C1 segment of cervical spinal cord (tissue), 14 donors: Measurements from ENCODE around the gene ZNF79.
"Not testable (repeated sequence)": the region's sequence is repeated elsewhere in the genome, so short reads cannot be mapped to it uniquely, and the experiment has no call there.

Source experiments
- DNase-seq, 14 donors: peaks; one replicate each; lab custom pipeline; 2025; lab: John Stamatoyannopoulos, UW

ZNF79 gene

GRCh38 chr9:127455324-127455992, 31.3 kb downstream of the ZNF79 start:
- peak in 4 of 14 donors; percentile 12 to 25 (median 16) for DNase-seq

GRCh38 chr9:127457191-127457878, 33.2 kb downstream of the ZNF79 start:
- peak in 1 of 14 donors; percentile 48 for DNase-seq

DNA sequence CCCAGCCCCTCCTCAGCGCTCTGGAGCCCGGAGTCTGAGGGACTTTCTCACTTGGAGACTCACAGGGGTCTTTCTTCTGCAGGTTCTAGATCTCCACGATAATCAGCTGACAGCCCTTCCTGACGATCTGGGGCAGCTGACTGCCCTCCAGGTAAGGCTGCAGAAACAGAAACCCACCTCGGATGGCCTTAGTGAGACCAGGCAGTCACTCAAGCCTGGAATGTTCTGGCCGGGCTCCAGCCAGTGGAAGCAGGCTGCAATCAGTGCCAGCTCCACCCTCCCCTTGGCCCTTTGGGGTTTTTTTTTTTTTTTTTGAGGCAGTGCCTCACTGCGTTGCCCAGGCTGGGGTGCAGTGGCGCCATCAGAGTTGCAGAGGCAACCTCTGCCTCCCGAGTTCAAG, 34.7 kb downstream of the ZNF79 start:
- DNase-seq, result no peak

GRCh38 chr9:127463382-127463781, 39.2 kb downstream of the ZNF79 start:
- DNase-seq, result no peak

GRCh38 chr9:127463911-127464310, 39.7 kb downstream of the ZNF79 start:
- DNase-seq, result peak in 1 of 14 donors; percentile 59

DNA sequence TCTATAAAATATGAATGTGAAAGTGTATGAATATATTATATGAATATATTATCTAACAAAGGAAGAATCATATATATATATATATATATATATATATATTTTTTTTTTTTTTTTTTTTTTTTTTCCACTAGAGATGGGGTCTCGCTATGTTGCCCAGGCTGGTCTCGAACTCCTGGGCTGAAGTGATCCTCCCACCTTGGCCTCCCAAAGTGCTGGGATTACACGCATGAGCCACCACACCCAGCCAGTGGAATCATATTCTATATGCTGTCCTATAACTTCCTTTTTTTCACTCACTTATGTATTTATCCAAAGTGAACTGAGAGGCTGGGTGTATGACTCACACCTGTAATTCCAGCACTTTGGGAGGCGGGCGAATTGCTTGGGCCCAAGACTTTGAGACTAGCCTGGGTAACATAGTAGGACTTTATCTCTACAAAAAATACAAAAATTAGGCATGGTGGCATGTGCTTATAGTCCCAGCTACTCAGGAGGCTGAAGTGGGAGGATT, 42.3 kb downstream of the ZNF79 start:
- not testable (repeated sequence) for DNase-seq

DNA sequence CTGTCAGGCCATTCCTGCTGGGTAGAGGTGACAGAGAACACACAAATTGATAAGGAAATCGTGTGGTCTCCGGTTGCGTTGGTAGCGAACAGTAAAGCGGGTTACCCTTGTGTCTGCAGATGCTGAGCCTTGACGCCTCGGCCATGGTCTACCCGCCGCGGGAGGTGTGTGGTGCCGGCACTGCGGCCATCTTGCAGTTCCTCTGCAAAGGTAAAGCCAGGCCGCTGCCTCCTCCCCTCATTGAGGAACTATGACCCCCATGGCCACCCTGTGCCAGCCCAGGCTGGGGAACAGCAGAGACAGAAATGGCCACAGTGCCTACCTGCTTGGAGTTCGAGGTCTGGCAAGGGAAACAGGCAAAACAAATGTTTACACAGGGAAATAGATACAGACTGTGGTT, 43.4 kb downstream of the ZNF79 start:
- no peak for DNase-seq

DNA sequence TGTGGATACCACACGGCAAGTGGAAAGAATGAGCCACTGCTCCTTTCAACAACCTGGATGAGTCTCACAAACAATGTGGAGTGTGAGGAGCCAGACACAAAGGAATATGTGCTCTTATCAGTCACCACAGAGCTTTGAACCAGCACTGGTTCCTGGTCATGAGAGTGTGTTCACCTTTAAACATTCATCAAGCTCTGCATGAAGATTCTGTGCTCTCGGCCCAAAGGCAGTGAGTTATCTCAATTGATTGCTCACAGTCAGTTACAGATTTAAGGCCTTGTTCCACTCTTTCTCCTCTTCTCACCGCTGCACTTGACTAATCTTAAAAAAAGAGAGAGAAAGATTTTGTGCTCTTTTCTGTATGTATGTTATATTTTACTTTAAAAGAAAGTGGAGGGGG, 46.5 kb downstream of the ZNF79 start:
- no peak for DNase-seq

DNA sequence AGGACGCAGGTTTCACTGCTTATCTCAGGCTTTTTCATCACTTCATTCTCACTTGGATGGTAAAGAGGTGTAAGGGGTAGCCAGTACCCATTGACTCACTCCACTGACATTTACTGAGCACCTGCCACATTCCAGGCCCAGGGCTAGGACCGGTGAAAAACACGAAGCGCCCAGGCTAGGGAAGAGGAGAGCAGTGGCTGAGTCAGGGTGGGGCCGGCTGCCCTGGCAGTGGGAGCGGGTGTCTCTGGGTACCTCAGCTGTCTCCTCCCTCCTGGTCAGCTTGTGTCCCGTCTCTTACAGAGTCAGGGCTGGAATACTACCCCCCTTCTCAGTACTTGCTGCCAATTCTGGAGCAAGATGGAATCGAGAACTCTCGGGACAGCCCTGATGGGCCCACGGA, 49.3 kb downstream of the ZNF79 start:
- DNase-seq, result no peak

DNA sequence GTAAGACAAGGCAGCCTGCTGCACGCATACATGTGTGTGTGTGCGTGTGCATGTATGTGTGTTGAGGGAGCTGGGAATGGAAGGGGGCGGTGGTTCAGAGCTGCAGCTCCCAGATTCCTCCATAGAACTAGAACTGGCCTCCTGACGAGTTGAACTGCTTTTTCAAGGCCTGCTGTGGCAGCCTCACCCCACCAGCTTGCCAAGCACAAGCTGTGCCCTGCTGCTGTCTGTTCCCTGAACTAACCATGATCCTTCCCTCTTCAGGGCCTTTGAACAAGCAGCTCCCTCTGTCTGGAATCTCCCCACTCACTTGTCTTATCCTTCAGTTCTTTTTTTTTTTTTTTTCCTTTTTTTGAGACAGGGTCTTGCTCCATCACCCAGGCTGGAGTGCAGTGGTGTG, 49.8 kb downstream of the ZNF79 start:
- peak in 3 of 14 donors; percentile 4 to 69 (median 48) for DNase-seq

GRCh38 chr9:127474592-127474991, 50.4 kb downstream of the ZNF79 start:
- DNase-seq, result no peak

DNA sequence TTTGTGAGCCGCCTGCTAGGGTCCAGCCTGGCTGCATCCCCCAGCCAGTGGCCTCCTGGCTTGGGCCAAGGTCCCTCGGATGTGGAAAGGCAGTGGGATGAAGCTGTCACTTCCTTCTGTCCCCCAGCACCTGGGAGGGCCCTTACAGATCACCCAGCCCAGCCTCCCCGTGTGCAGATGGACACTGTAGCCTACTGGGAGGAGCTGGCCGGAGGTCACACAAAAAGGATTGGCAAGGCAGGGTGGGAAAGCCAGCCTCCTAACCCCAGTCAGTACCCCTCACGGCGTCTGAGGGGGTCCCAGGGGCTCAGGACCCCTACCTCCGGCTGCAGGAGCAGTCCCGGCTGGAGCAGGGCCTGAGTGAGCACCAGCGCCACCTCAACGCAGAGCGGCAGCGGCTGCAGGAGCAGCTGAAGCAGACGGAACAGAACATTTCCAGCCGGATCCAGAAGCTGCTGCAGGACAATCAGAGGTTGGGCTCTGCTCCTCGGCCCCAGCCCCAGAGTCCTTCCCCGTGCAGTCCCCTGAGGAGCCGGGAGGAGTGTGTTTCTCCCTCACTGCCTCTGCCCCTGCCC, 55.4 kb downstream of the ZNF79 start:
- no peak for DNase-seq

GRCh38 chr9:127482662-127483061, 58.5 kb downstream of the ZNF79 start:
- DNase-seq, result no peak

DNA sequence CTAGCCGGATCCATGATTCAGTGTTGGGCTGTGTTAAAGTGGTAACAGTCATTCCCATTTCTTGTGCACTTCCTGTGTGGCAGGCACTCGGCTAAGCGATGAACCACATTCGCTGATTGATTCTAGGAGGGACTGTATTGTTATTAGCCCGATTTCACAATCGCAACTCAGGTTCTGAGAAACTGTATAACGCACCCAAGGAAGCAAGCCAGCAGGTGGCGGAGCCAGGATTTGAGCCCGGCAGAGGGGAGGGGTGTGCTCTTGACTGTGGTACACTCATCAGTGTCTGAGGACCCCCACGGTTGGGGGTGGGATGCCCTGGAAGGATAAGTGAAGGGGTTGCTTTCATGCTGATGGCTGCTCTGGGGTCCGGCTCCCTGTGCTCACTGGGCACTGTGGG, 61.8 kb downstream of the ZNF79 start:
- DNase-seq, result no peak

- DNase-seq, result no peak
Measured at GRCh38 chr9:127488946-127489345, 64.8 kb downstream of the ZNF79 start.

- no peak for DNase-seq
Measured at GRCh38 chr9:127489471-127490115, 65.4 kb downstream of the ZNF79 start.

DNA sequence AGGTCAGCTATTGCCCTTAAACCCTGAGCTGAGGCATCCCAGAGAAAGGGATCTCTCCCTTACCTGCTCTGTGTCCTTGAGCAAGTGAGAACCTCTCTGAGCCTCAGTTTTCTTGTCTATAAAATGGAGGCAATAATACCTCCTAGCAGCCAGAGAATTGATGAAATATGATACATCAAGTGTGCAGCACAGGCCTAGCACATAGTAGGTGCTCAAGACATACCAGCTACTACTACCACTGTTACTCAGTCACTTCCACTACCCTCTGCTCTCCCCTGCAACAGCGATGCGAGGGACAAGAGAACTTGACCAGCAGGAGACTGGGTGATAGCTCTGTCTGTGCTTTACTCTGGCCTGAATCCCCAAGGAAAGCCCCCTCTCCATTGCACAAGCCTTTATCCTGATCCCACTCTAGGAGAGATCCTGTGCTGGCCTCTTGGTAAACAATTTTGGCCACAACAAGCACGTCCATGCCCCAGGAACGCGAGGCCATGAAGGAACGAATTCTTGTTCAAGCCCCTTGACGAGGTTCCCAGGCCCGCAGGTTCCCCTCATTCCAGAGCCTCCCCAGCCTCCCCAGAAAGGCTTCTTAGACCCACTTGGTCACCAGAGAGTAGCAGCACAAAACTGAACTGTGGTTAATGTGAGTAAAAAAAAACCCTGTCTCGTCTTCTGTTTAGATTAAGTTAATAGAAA, 66.5 kb downstream of the ZNF79 start:
- no peak for DNase-seq

GRCh38 chr9:127491516-127491915, 67.3 kb downstream of the ZNF79 start:
- DNase-seq, result no peak

DNA sequence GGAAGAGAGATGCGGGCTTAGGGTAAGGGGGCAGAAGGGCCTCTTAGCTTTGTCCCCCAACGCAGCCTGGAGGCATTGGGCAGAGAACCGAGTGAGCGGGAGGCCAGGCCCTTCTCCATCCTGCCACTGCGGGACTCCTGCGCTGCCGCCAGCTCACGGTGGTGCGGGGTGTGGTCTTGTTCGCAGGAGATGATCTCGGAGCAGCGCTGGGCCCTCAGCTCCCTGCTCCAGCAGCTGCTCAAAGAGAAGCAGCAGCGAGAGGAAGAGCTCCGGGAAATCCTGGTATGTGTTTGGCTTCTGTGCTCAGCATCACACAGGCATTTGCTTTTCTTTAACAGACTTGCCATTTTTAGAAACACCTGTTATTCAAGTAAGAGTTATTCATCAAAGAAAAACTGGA, 68.4 kb downstream of the ZNF79 start:
- DNase-seq, result no peak

GRCh38 chr9:127493592-127494303, 69.6 kb downstream of the ZNF79 start:
- peak in 1 of 14 donors; percentile 80 for DNase-seq

- DNase-seq, result no peak
Measured at GRCh38 chr9:127494304-127494702, 70.1 kb downstream of the ZNF79 start.
